A549 (cell line): Measurements from ENCODE around the gene CTNNBL1.

Source experiments
- EHF ChIP-seq: fragments of 250-450 bp; sonication (Bioruptor Pico); IDR thresholded peaks from 2 replicates; pipeline ENCODE4 v1.5.0; 2020; ENCODE audit warnings: mild to moderate bottlenecking
- HMGXB4 ChIP-seq: fragments of 250-450 bp; sonication (Bioruptor Pico); IDR thresholded peaks from 2 replicates; pipeline ENCODE4 v1.5.0; 2021; ENCODE audit warnings: mild to moderate bottlenecking, moderate library complexity, borderline replicate concordance
- MAZ ChIP-seq: fragments of 150-350 bp; IDR thresholded peaks from 2 replicates; pipeline ENCODE4 v1.6.1; 2014; ENCODE audit warnings: antibody characterized with exemption, low read depth, low read length, borderline replicate concordance
- RCOR1 ChIP-seq: fragments of 150-350 bp; IDR thresholded peaks from 2 replicates; pipeline ENCODE4 v1.6.1; 2014; ENCODE audit warnings: antibody characterized with exemption, low read length, low read depth
- SREBF2 ChIP-seq: fragments of 450-650 bp; IDR thresholded peaks from 2 replicates; pipeline ENCODE4 v1.6.1; 2014; ENCODE audit warnings: mild to moderate bottlenecking, moderate library complexity
- TF ChIP-seq, protein P1 (sequence below): fragments of >200 bp; sonication (Bioruptor Twin); formaldehyde crosslinking; IDR thresholded peaks from 3 replicates; pipeline ENCODE4 v1.5.1; 2016
- TF ChIP-seq, protein P2 (sequence below): fragments of 450-650 bp; IDR thresholded peaks from 2 replicates; pipeline ENCODE4 v1.6.1; 2014; ENCODE audit warnings: antibody characterized with exemption

GRCh38 chr20:37920270-37920669, 226.4 kb downstream of the CTNNBL1 start:
- TF ChIP-seq, protein P1, sequence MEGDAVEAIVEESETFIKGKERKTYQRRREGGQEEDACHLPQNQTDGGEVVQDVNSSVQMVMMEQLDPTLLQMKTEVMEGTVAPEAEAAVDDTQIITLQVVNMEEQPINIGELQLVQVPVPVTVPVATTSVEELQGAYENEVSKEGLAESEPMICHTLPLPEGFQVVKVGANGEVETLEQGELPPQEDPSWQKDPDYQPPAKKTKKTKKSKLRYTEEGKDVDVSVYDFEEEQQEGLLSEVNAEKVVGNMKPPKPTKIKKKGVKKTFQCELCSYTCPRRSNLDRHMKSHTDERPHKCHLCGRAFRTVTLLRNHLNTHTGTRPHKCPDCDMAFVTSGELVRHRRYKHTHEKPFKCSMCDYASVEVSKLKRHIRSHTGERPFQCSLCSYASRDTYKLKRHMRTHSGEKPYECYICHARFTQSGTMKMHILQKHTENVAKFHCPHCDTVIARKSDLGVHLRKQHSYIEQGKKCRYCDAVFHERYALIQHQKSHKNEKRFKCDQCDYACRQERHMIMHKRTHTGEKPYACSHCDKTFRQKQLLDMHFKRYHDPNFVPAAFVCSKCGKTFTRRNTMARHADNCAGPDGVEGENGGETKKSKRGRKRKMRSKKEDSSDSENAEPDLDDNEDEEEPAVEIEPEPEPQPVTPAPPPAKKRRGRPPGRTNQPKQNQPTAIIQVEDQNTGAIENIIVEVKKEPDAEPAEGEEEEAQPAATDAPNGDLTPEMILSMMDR: no peak
- TF ChIP-seq, protein P2, sequence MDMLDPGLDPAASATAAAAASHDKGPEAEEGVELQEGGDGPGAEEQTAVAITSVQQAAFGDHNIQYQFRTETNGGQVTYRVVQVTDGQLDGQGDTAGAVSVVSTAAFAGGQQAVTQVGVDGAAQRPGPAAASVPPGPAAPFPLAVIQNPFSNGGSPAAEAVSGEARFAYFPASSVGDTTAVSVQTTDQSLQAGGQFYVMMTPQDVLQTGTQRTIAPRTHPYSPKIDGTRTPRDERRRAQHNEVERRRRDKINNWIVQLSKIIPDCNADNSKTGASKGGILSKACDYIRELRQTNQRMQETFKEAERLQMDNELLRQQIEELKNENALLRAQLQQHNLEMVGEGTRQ: no peak
- TF ChIP-seq SREBF2 (no peak), EHF (no peak), MAZ (no peak), HMGXB4 (no peak), RCOR1 (no peak)
